ENCODE results near the gene UNG. TPM values are rescaled to one million over a fixed set of nuclear protein-coding genes. Genes with fewer than 3 reads are reported as not detected.

The UNG gene
- total and polyA plus RNA-seq, 2 of the 8 experiments (the other 6 are each of a cell fraction or from before 2014, with no cell fraction given): 71.6 to 163 TPM

- TF ChIP-seq BACH1 (IDR thresholded peaks at IDR 0.05; ENCODE audit: low read length): peak; percentile 47; the same call in 1 of the 2 replicates
- TF ChIP-seq POLR2A (IDR thresholded peaks at IDR 0.05; ENCODE audit: control extremely low read depth in 1 of 2, low read depth in 2 of 2, low read length in 2 of 2): peak; percentile 61 to 94
- TF ChIP-seq RBBP5 (IDR thresholded peaks at IDR 0.05; ENCODE audit: borderline replicate concordance, low read depth, low read length): peak; percentile 81; the same call in 1 of the 2 replicates
- 0 out of 2 replicates have a peak, but pooled peaks have one; percentile 72 for TF ChIP-seq TCF12 (IDR thresholded peaks at IDR 0.05; ENCODE audit: low read depth, low read length)
Observed at GRCh38 chr12:109093022-109093918, 4.1 kb upstream of the UNG start, which contains the start of gene ALKBH2 (continued).
